ENCODE measurements around the gene CLCN7.

GRCh38 chr16:1451702-1452392 is 23.0 kb downstream of the CLCN7 start:
- no peak for TF ChIP-seq CTCF (IDR thresholded peaks at IDR 0.05)
- TF ChIP-seq EP300 (IDR thresholded peaks at IDR 0.05): no peak

Data from ovary (tissue), 3 donors.